HAP-1 (cell line): ENCODE results near the gene POLD3.

Experiments
- DNase-seq, 2 experiments: peaks; one replicate each; pipeline ENCODE4 v3.0.0-alpha.2; 2016 to 2020; ENCODE audit warnings: low spot score in 2 of 2
- H3K27me3 ChIP-seq: fragments of 250-450 bp; sonication (Bioruptor Pico); 2 replicates; pipeline ENCODE4 v1.5.1; 2020; ENCODE audit warnings: low read depth, mild to moderate bottlenecking, moderate library complexity
- H3K36me3 ChIP-seq: fragments of 250-450 bp; sonication (Bioruptor Pico); replicated peaks from 2 replicates; pipeline ENCODE4 v1.5.1; 2020; ENCODE audit warnings: mild to moderate bottlenecking
- H3K4me1 ChIP-seq: fragments of 250-450 bp; sonication (Bioruptor Pico); 2 replicates; pipeline ENCODE4 v1.5.1; 2020; ENCODE audit warnings: mild to moderate bottlenecking
- H3K4me3 ChIP-seq: fragments of 250-450 bp; sonication (Bioruptor Pico); 2 replicates; pipeline ENCODE4 v1.5.1; 2020; ENCODE audit warnings: mild to moderate bottlenecking, moderate library complexity
- H3K9me3 ChIP-seq: fragments of 250-450 bp; sonication (Bioruptor Pico); 2 replicates; pipeline ENCODE4 v1.5.1; 2020; ENCODE audit warnings: mild to moderate bottlenecking, moderate library complexity
- in situ Hi-C: fragments of 300-500 bp; cut with MboI; formaldehyde crosslinking; loops from 3 replicates; pipeline ENCODE4 v1.14.3; 2020; ENCODE audit warnings: low sequenced_read_pairs, inconsistent platforms, mixed read lengths

Gene POLD3

DNA sequence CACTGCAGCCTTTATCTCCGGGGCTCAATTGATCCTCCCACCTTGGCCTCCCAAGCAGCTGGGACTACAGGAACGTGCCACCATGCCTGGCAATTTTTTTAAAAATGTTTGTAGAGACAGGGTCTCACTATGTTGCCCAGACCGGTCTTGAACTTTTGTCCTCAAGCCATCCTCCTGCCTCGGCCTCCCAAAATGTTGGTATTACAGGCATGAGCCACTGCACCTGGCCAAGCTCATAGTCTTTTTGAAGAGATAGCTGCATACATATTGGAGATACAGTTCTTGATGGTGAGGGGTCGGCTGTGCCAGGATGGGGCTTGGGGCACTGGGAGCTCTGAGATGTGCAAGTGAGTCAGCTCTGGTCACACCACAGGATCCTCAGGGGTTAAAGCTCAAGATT, 85.7 kb downstream of the POLD3 start:
- in situ Hi-C loops, result no loop called here
- Histone ChIP-seq H3K4me3 (no peak overlapping the region), H3K4me1 (0 out of 2 replicates have a peak, but pooled peaks cover 3% of the 10 kb centered on the region), H3K27me3 (no peaks in the 10 kb centered on the region), H3K9me3 (no peaks in the 10 kb centered on the region), H3K36me3 (no peaks in the 10 kb centered on the region)
- no peak for DNase-seq

DNA sequence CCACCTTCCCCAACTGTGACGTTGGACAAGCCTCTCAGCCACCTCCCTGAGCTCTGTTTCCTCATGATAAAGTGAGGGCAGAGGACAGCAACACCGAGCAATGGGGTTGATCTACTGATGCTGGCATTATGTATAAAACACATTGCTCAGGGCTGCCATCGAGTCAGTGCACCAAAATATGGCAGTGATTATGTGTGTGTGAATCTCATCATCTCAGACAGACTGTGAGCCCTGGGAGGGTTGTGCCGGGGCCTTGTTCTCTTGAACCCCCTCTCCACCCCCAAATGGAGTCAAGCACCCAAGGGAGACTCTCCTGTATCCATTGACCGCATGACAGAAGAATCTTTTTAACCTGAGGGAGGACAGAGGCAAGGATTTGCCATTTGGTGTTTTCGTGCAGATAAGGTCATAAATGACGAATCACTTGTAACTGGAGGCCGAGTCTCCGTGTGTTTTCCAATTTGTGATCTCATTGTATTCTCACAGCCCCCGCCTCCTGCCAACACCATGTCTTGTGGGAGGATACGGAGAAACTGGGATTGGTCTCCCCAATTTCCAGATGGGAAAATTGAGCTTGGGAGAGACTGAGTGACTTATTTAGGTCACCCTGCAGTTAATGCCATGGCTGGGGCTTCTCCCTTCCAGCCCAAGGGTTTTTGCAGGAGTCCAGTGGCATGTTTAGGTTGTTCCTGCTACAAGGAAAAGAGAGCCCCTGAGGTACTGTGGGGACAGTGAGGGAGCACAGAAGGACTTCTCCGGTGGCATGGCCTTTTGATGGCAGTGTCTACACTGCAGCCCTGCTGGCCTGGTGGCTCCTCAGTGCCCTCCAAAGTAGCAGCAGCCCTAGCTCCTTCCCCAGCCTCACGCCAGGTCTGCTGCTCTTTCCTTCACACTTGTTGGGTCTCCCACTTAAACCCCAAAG, 86.5 kb downstream of the POLD3 start:
- in situ Hi-C loops, result no loop called here

DNA sequence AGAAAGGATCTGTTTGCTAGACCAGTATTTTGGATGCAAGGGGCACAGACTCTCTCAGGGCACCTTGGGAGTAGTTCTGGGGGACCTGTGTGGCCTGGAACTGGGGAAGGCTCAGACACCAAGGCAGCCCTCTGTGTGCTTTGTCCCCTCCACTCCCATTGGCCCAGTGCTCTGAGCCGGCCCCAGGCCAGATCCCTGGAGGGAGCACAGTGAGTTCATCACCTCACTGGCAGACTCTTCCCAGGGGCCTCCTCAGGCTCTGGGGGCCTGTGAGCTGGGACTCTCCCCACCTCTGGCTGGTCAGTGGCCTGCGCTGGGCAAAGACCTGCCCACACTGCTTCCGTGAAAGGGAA, 87.1 kb downstream of the POLD3 start:
- Histone ChIP-seq H3K36me3 (no peaks in the 10 kb centered on the region), H3K4me1 (no peaks in the 10 kb centered on the region), H3K4me3 (no peak overlapping the region), H3K9me3 (no peaks in the 10 kb centered on the region), H3K27me3 (no peaks in the 10 kb centered on the region)
- in situ Hi-C loops, result no loop called here
- peak in 1 of 2 experiments; percentile 3 for DNase-seq

More for the DNA sequence above, 86.5 kb downstream of the POLD3 start:
- no peaks in the 10 kb centered on the region for H3K36me3 ChIP-seq
- peak in 1 of 2 experiments; percentile 2 for DNase-seq
- no peaks in the 10 kb centered on the region for H3K4me1 ChIP-seq
- no peaks in the 10 kb centered on the region for H3K27me3 ChIP-seq
- H3K9me3 ChIP-seq, result no peaks in the 10 kb centered on the region
- no peak overlapping the region for H3K4me3 ChIP-seq

DNA sequence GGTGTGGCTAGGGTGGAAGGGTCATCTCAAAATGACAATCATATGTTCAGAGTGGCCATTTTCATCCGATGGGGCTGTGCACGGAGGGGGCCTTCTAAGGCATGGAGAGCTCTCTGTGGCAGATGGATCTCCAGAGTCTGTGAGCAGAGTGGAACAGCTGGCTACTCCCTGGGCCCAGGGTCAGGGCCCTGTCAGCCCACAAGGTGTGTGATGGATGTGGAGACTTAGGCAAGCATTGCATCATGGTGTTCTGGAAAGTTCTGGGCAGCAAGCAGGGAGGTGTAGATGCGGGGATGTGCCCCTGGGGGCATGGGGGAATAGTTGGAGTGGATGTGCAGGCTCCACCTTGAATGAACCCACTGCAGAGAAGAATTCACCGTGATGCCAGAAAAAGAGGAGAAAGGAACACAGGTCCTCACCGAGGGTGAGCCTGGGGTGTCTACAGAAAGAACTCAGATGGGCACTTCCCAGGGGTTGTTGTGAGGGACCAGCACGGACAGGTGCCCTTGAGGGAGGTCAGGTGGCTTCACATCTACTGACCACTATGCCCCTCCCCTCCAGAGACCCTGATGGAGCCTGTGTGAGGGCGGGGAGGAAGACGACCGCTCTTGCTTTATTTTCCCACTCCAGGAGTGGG, 87.8 kb downstream of the POLD3 start:
- no peaks in the 10 kb centered on the region for H3K36me3 ChIP-seq
- H3K9me3 ChIP-seq, result no peaks in the 10 kb centered on the region
- H3K4me1 ChIP-seq, result no peaks in the 10 kb centered on the region
- H3K4me3 ChIP-seq, result no peak overlapping the region
- no peaks in the 10 kb centered on the region for H3K27me3 ChIP-seq
- peak in 1 of 2 experiments; percentile 4 for DNase-seq
- in situ Hi-C loops, result no loop called here

DNA sequence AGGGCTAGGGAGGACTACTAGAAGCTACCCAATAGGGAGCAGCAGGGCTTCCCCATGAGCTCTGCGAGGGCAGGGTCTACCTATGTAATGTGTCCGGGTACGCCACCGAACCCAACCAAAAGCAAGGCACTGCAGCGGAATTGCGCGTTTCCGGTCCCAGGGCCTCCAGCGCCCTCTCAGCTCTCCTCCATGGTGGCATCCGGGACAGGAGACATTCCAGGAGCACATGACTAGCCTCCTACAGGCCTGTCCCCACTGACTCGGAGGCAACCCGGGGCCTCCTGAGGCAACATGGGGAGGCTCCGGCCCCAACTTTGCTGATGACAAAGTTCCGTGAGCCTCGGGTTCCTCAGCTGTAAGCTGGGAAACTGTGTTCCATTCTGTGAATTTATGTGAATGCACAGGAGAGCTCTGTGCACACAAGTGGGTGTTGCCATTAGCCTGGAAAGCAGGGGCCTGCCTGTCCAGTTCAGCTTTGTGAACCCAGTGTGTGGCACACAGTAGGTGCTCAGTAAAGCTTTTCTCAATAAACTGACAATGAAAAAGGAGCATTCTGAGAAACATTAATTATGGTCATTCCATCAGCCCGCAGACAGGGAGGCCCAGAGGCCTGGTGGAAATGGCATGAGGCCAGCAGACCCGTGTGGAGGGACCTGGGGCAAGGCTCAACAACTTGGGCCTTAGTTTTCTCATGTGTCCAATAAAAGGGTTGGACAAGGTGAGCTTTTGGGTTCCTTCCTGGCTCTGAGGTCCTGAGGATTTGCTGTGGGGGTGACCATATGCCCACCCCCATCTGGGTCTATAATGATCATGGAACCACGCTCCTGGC, 88.5 kb downstream of the POLD3 start:
- DNase-seq, result peak in 1 of 2 experiments; percentile 4
- H3K4me1 ChIP-seq, result no peaks in the 10 kb centered on the region
- no peaks in the 10 kb centered on the region for H3K27me3 ChIP-seq
- in situ Hi-C loops, result no loop called here
- no peaks in the 10 kb centered on the region for H3K36me3 ChIP-seq
- no peaks in the 10 kb centered on the region for H3K9me3 ChIP-seq
- H3K4me3 ChIP-seq, result no peak overlapping the region

DNA sequence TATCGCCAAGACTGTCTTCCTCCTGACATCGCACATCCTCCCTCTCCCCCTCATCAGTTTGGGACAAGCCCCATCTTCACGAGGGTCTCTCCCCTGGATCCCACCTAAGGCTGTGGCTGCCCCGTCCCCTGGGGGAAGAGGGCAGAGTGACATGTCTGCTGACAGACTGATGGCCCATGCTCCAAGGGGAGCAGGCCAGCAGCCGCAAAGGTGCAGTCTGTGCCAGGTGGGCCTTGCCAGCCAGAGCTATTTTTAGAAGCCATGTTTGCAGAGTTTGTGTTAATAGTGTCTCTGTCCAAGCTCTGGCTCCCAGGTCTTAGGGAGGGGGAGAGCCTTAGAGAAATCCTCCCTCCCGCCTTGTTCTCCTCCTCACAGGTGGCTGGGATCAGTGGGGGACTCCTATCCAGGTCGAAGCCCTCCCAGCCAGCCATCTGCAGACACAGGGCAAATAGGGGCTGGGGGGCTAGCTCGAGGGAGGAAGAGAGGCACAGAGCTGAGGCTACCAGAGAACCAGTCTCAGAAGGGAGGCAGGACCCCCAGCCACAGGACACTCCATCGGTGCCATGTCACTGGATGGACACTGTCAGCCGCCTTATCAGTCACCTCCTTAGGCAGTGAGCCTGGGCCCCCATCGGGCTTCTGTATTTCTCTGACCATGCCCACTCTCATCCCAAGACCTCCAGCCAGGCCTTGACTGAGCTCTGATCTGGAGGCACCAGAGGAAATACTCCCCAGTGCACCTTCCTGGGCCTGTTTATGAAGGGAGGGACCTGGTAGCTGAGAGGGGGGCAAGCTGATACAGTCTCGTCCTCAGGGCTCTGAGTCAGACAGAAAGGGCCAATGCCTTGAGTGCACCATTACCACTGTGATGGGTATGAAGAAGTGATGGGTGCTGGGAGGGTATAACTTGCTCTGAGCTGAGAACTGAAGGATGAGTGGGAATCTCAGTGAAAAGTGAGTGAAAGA, 89.6 kb downstream of the POLD3 start:
- no peaks in the 10 kb centered on the region for H3K9me3 ChIP-seq
- no peaks in the 10 kb centered on the region for H3K27me3 ChIP-seq
- H3K36me3 ChIP-seq, result no peaks in the 10 kb centered on the region
- no peak overlapping the region for H3K4me3 ChIP-seq
- DNase-seq, result no peak
- H3K4me1 ChIP-seq, result no peaks in the 10 kb centered on the region
- in situ Hi-C loops, result no loop called here

DNA sequence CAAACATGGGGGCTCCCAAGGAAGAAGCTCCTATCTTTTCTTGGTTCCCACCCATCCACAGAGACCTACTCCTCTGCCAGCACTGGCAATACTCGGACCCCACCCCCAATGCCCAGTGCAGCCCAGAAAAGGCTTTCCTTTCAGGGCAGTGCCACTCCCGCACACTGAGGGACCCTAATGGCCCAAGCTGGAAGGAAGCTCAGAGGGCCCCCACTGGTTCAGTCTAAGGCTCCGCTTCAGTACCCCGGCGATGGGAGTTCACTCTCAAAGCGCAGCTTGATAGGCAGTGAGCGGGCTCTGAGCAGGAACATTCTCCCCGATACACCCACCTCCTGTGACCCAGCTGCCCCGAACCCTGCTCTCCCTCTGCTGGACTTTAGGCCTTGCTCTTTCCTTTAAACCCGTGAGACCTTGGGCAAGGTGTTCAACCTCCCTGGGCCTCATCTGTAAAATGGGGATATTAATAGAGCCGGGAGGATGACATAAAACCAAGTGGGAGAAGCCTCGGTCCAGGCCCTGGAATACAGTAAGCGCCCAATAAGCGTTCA, 90.4 kb downstream of the POLD3 start:
- H3K27me3 ChIP-seq, result no peaks in the 10 kb centered on the region
- no peak overlapping the region for H3K4me3 ChIP-seq

DNA sequence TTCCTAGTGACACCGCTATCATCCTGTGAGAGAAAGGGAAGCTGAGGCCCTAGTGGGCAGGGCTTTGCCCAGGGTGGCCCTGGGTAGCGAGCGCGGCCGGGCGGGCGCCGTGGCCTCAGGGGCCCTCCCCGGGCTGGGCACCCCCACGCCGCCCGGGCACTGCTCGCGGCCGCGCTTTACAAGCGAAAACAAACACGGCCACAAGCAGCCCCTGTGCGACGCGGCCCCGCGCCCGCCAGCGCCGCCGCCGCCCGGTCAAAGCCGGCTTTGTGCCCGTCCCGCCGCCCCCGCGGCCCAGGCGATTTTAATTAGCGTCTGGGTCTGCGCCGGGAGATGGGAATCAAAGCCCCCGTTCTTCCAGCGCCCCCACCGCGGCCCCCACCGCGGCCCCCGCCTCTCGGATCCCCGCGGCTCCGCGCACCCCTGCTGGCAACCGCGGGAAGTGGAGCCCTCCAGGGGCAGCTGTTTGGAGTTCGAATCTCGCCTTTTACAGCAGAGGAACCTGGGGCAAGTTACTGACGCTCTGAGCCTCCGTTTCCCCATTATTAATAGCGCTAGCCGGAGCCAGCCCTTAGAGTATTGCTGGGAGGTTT, 91.0 kb downstream of the POLD3 start:
- in situ Hi-C loops, result no loop called here
- no peaks in the 10 kb centered on the region; the same call in 1 of the 2 replicates for H3K4me1 ChIP-seq
- H3K36me3 ChIP-seq, result no peaks in the 10 kb centered on the region
- H3K4me3 ChIP-seq, result no peak overlapping the region
- H3K9me3 ChIP-seq, result no peaks in the 10 kb centered on the region
- H3K27me3 ChIP-seq, result no peaks in the 10 kb centered on the region
- no peak for DNase-seq

More for the DNA sequence above, 90.4 kb downstream of the POLD3 start:
- Histone ChIP-seq H3K9me3 (no peaks in the 10 kb centered on the region), H3K36me3 (no peaks in the 10 kb centered on the region), H3K4me1 (no peaks in the 10 kb centered on the region; the same call in 1 of the 2 replicates)
- DNase-seq, result no peak
- in situ Hi-C loops, result no loop called here

DNA sequence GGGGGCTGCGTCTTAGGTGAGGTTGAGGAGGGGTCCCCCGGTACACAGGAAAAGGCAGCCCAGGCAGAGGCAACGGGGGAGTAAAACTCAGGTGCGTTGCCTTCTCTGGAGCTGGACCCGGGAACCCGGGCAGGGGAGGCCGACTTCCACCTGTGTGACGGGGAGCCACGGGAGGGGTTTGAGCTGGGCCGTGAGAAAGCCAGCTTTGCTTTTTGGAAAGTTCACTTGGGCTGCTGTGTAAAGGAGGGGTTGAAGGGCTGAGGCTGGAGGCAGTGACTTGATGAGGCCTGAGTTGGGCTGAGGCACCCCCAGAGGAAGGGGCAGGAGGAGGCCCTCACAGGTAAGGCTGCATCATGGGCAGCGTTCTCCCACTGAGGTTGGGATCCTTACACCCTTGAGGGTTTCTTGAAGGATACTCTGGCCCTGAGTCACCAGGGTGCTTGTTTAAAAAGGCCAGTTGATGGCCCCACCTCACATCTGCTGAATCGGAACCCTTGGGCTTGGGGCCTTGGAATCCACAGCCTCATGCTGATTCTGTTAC, 91.6 kb downstream of the POLD3 start:
- H3K4me3 ChIP-seq, result no peak overlapping the region

DNA sequence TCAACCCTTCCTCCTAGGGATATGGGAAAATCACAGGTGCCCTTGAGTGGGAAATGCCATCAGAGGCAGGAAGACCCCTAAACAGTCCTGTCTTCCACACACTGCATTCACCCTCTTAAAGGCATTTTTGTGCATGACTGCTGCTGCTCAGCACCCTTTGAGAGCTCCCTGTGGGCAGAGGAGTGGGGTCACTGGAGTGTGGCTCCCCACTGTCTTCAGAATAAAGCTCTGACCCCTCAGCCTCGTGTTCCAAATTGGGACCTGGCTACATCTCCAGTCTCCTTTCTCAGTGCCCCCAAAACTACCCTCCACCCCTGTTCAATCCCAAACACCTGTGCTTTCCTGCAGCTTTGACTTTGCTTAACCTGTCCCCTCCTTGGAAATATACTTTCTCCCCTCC, 92.3 kb downstream of the POLD3 start:
- no peaks in the 10 kb centered on the region for H3K36me3 ChIP-seq

More for the DNA sequence above, 91.6 kb downstream of the POLD3 start:
- no peaks in the 10 kb centered on the region for H3K27me3 ChIP-seq
- H3K9me3 ChIP-seq, result no peaks in the 10 kb centered on the region
- in situ Hi-C loops, result no loop called here
- no peaks in the 10 kb centered on the region for H3K36me3 ChIP-seq
- H3K4me1 ChIP-seq, result no peaks in the 10 kb centered on the region; the same call in 1 of the 2 replicates
- no peak for DNase-seq

DNA sequence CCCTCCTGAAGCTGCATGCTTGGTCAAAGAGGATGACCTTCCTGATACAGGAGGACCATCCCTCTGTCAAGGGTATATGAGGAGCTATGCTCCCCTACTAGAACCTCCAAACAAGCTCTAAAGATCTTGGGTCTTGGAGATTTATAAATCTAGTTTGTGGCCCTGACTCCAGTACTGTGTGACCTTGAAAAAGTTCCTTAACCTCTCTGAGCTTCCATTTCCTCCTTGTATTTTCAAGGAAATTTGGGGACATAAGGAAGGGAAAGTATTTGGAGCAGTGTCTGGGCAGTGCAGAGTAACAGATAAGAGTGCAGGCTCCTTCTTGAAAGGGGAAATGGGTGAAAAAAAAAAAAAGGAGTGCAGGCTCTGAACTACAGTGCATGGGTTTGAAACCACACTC, 93.0 kb downstream of the POLD3 start:
- Histone ChIP-seq H3K4me3 (no peak overlapping the region), H3K4me1 (no peaks in the 10 kb centered on the region; the same call in 1 of the 2 replicates), H3K36me3 (no peaks in the 10 kb centered on the region), H3K9me3 (no peaks in the 10 kb centered on the region), H3K27me3 (no peaks in the 10 kb centered on the region)
- in situ Hi-C loops, result no loop called here
- no peak for DNase-seq

More for the DNA sequence above, 92.3 kb downstream of the POLD3 start:
- Histone ChIP-seq H3K4me1 (no peaks in the 10 kb centered on the region; the same call in 1 of the 2 replicates), H3K4me3 (no peak overlapping the region), H3K9me3 (no peaks in the 10 kb centered on the region), H3K27me3 (no peaks in the 10 kb centered on the region)
- in situ Hi-C loops, result no loop called here
- DNase-seq, result no peak

DNA sequence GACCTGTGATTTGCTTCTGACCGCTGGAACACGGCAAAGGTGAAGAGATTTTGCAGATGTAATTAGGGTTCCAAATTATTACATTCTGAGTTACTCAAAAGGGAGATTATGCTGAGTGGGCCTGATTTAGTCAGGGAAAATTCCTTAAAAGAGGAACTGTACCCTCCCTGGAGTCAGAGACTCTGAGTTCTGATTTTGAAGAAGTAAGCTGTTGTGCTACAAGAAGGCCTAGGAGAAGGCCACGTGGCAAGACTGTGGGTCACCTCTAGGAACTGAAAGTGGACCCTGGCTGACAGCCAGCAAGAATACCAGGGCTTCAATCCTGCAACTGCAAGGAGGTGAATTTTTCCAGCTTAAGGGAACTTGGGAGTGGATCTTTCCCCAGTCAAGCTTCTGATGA, 93.5 kb downstream of the POLD3 start:
- no peaks in the 10 kb centered on the region for H3K9me3 ChIP-seq
- H3K36me3 ChIP-seq, result no peaks in the 10 kb centered on the region
- H3K4me3 ChIP-seq, result no peak overlapping the region
- no peak for DNase-seq
- H3K4me1 ChIP-seq, result no peaks in the 10 kb centered on the region; the same call in 1 of the 2 replicates
- in situ Hi-C loops, result no loop called here
- no peaks in the 10 kb centered on the region for H3K27me3 ChIP-seq
